H1 (cell line): ENCODE results near the gene RNF32. TPM values are rescaled to one million over a fixed set of nuclear protein-coding genes. Genes with fewer than 3 reads are reported as not detected.

Experiments used
- HDAC6 ChIP-seq: IDR thresholded peaks from one replicate; pipeline ENCODE4 v1.7.1; 2012; ENCODE audit warnings: low read depth, mild to moderate bottlenecking, inconsistent platforms, low read length, moderate library complexity
- KDM4A ChIP-seq: IDR thresholded peaks from one replicate; pipeline ENCODE4 v1.7.1; 2012; ENCODE audit warnings: low read depth, mild to moderate bottlenecking, moderate library complexity, low read length, inconsistent platforms; ENCODE audit not compliant: severe bottlenecking
- RFX5 ChIP-seq: IDR thresholded peaks from 2 replicates; pipeline ENCODE4 v1.6.1; 2011; ENCODE audit warnings: low read depth, low read length, improper control_type of control experiment, borderline replicate concordance
- RNF2 ChIP-seq: fragments of 200-900, 300-1000 bp; sonication (generic); IDR thresholded peaks from 2 replicates; pipeline ENCODE4 v1.7.1; 2016; ENCODE audit warnings: borderline replicate concordance, low read depth, mild to moderate bottlenecking, antibody characterized with exemption, low read length; ENCODE audit not compliant: poor library complexity, severe bottlenecking; ENCODE audit errors: missing control alignments
- TAF1 ChIP-seq: IDR thresholded peaks from 2 replicates; pipeline ENCODE4 v1.6.1; 2011; ENCODE audit warnings: mild to moderate bottlenecking, low read depth, low read length
- YY1 ChIP-seq: IDR thresholded peaks from 2 replicates; pipeline ENCODE4 v1.6.1; 2011; ENCODE audit warnings: low read depth, mild to moderate bottlenecking, low read length
- ZNF274 ChIP-seq: IDR thresholded peaks from 2 replicates; pipeline ENCODE4 v1.7.0; 2012; ENCODE audit warnings: low read length, borderline replicate concordance; ENCODE audit errors: extremely low read depth
- polyA plus RNA-seq, 7 experiments: library from polyadenylated mRNA; depleted of rRNA in 3 of 7; stranded (reverse) in 5 of 7; unstranded in 2 of 7; fragments of >200 nt in 5 of 7; fragments of 200-250 nt in 2 of 7; gene quantifications; 1 replicate in 5 of 7; 2 replicates in 1 of 7; 4 replicates in 1 of 7; pipeline versions ENCODE4 v1.2.1 to v1.2.3, GENCODE V29; 2011 to 2013; ENCODE audit warnings: missing spikeins in 2 of 7, mixed read lengths in 2 of 7
- total RNA-seq: library from RNA; stranded (reverse); fragmentation: NEBNext Ultra II Directional; extraction: Animal tissue kit (Norgen Biotek cat#: 25700); gene quantifications from 2 replicates; pipeline ENCODE4 v1.2.1, GENCODE V29; 2021

Gene RNF32
- total and polyA plus RNA-seq, 2 of the 8 experiments (the other 6 are each of a cell fraction or from before 2014, with no cell fraction given), result 0.48 to 1.2 TPM

- TF ChIP-seq RNF2 (no peak), YY1 (no peak), TAF1 (no peak), KDM4A (no peak), RFX5 (no peak), ZNF274 (no peak), HDAC6 (no peak)
These were observed 39.7 kb downstream of the RNF32 start (continued) for GRCh38 chr7:156680281-156680680.
